Caki2 (cell line): ENCODE results near the gene TMEM131. TPM values are rescaled to one million over a fixed set of nuclear protein-coding genes. Genes with fewer than 3 reads are reported as not detected.

Source experiments
- DNase-seq: peaks from one replicate; pipeline ENCODE4 v3.0.0-alpha.2; 2015; ENCODE audit warnings: low read depth
- in situ Hi-C: cut with HindIII; loops from 2 replicates; pipeline ENCODE4 v1.10.0; 2016; ENCODE audit warnings: low sequenced_read_pairs, low pct_unique_long_range_greater_than_20kb, mixed read lengths
- total RNA-seq: library from RNA; depleted of rRNA; stranded (reverse); fragments of >200 nt; shearing (Covaris generic); gene quantifications from 2 replicates; pipeline ENCODE4 v1.2.3, GENCODE V29; 2014; ENCODE audit warnings: low replicate concordance

TMEM131 gene
- total RNA-seq, 1 experiment from 2014 or later: 11.0 TPM

- in situ Hi-C loops: no loop called here
- no peak for DNase-seq
These were observed 253.3 kb downstream of the TMEM131 start for GRCh38 chr2:97742381-97742847.

GRCh38 chr2:97741686-97742085 is 254.1 kb downstream of the TMEM131 start:
- no peak for DNase-seq
- in situ Hi-C loops: no loop called here

- in situ Hi-C loops: no loop called here
- no peak for DNase-seq
These were observed 254.5 kb downstream of the TMEM131 start for GRCh38 chr2:97741251-97741650.

- in situ Hi-C loops: no loop called here
- DNase-seq: peak; percentile 16
These were observed 255.1 kb downstream of the TMEM131 start for GRCh38 chr2:97740590-97741182.

- no peak for DNase-seq
- in situ Hi-C loops: no loop called here
These were observed 255.9 kb downstream of the TMEM131 start for GRCh38 chr2:97739893-97740245.

GRCh38 chr2:97739020-97739892 is 256.5 kb downstream of the TMEM131 start:
- no peak for DNase-seq
- in situ Hi-C loops: no loop called here

- no peak for DNase-seq
- in situ Hi-C loops: no loop called here
These were observed 257.3 kb downstream of the TMEM131 start for GRCh38 chr2:97738179-97739019.

GRCh38 chr2:97737421-97738178 is 258.1 kb downstream of the TMEM131 start:
- no peak for DNase-seq
- in situ Hi-C loops: no loop called here

- DNase-seq: no peak
- in situ Hi-C loops: no loop called here
These were observed 259.0 kb downstream of the TMEM131 start for GRCh38 chr2:97736608-97737330.

GRCh38 chr2:97736185-97736584 is 259.6 kb downstream of the TMEM131 start:
- no peak for DNase-seq
- in situ Hi-C loops: no loop called here

- in situ Hi-C loops: no loop called here
- no peak for DNase-seq
These were observed 260.6 kb downstream of the TMEM131 start for GRCh38 chr2:97735161-97735561.

GRCh38 chr2:97734061-97735051 is 261.4 kb downstream of the TMEM131 start:
- in situ Hi-C loops: no loop called here

GRCh38 chr2:97733341-97734035 is 262.3 kb downstream of the TMEM131 start:
- DNase-seq: no peak
- in situ Hi-C loops: no loop called here

More at GRCh38 chr2:97734061-97735051, 261.4 kb downstream of the TMEM131 start:
- no peak for DNase-seq

- no peak for DNase-seq
- in situ Hi-C loops: no loop called here
These were observed 263.1 kb downstream of the TMEM131 start for GRCh38 chr2:97732436-97733340.
